GM21423 (cell line): ENCODE measurements around the gene BMP6.

Experiments used
- ATAC-seq: cut with Tn5 transposase; IDR thresholded peaks from one replicate; pipeline ENCODE4 v1.9.1; 2021; ENCODE audit warnings: mild to moderate bottlenecking, moderate library complexity; ENCODE audit not compliant: unreplicated experiment

Gene BMP6

GRCh38 chr6:7725849-7726415 lies at the start of gene BMP6:
BMP6 (plus strand) TSS chr6:7726099; CDS start chr6:7726956, 857 bp downstream.
- peak; percentile 78 for ATAC-seq

- no peak for ATAC-seq
These were observed 48.7 kb upstream of the BMP6 start for GRCh38 chr6:7677229-7677628.

GRCh38 chr6:7680393-7681075 lies 45.4 kb upstream of the BMP6 start:
- no peak for ATAC-seq

- no peak for ATAC-seq
These were observed 44.5 kb upstream of the BMP6 start for GRCh38 chr6:7681449-7681848.

GRCh38 chr6:7684076-7684475 lies 41.8 kb upstream of the BMP6 start:
- ATAC-seq, result no peak

- ATAC-seq, result no peak
These were observed 41.1 kb upstream of the BMP6 start for GRCh38 chr6:7684843-7685242.

GRCh38 chr6:7685276-7685675 lies 40.6 kb upstream of the BMP6 start:
- no peak for ATAC-seq

- ATAC-seq, result no peak
These were observed 38.5 kb upstream of the BMP6 start for GRCh38 chr6:7687145-7688111.

GRCh38 chr6:7691021-7691420 lies 34.9 kb upstream of the BMP6 start:
- no peak for ATAC-seq

GRCh38 chr6:7691675-7692452 lies 34.0 kb upstream of the BMP6 start:
- ATAC-seq, result no peak

GRCh38 chr6:7692453-7692784 lies 33.5 kb upstream of the BMP6 start:
- no peak for ATAC-seq

GRCh38 chr6:7693827-7694226 lies 32.1 kb upstream of the BMP6 start:
- ATAC-seq, result no peak

GRCh38 chr6:7696061-7696460 lies 29.8 kb upstream of the BMP6 start:
- ATAC-seq, result no peak

GRCh38 chr6:7697432-7697819 lies 28.5 kb upstream of the BMP6 start:
- no peak for ATAC-seq

- no peak for ATAC-seq
These were observed 27.9 kb upstream of the BMP6 start for GRCh38 chr6:7697820-7698623.

GRCh38 chr6:7701212-7701834 lies 24.6 kb upstream of the BMP6 start:
- no peak for ATAC-seq

GRCh38 chr6:7703148-7703680 lies 22.7 kb upstream of the BMP6 start:
- ATAC-seq, result no peak

GRCh38 chr6:7705483-7705882 lies 20.4 kb upstream of the BMP6 start:
- ATAC-seq, result no peak

- ATAC-seq, result no peak
These were observed 19.6 kb upstream of the BMP6 start for GRCh38 chr6:7706269-7706668.

- ATAC-seq, result no peak
These were observed 18.1 kb upstream of the BMP6 start for GRCh38 chr6:7707787-7708186.
